Measurements from ENCODE around the gene PPP2R2C.

- TF ChIP-seq CTCF (IDR thresholded peaks at IDR 0.05), result no peak
- no peak for TF ChIP-seq POLR2AphosphoS5 (IDR thresholded peaks at IDR 0.05; ENCODE audit: low read depth, low read length)
Measured at GRCh38 chr4:6321361-6321760, 151.1 kb downstream of the PPP2R2C start.
